Hematopoietic multipotent progenitor cell treated with erythropoietin and hydrocortisone succinate and interleukin-3 and kit ligand, for 17 days (in vitro differentiated cells): ENCODE results near the gene CRHR1.

Experiments
- DNase-seq: peaks from one replicate; pipeline ENCODE4 v3.0.0-alpha.2; 2015; ENCODE audit warnings: low spot score

The CRHR1 gene

GRCh38 chr17:45824475-45824874, 40.4 kb downstream of the CRHR1 start:
- no peak for DNase-seq

GRCh38 chr17:45824901-45825492, 40.9 kb downstream of the CRHR1 start:
- DNase-seq, result no peak

GRCh38 chr17:45825792-45826191, 41.7 kb downstream of the CRHR1 start:
- no peak for DNase-seq

DNA sequence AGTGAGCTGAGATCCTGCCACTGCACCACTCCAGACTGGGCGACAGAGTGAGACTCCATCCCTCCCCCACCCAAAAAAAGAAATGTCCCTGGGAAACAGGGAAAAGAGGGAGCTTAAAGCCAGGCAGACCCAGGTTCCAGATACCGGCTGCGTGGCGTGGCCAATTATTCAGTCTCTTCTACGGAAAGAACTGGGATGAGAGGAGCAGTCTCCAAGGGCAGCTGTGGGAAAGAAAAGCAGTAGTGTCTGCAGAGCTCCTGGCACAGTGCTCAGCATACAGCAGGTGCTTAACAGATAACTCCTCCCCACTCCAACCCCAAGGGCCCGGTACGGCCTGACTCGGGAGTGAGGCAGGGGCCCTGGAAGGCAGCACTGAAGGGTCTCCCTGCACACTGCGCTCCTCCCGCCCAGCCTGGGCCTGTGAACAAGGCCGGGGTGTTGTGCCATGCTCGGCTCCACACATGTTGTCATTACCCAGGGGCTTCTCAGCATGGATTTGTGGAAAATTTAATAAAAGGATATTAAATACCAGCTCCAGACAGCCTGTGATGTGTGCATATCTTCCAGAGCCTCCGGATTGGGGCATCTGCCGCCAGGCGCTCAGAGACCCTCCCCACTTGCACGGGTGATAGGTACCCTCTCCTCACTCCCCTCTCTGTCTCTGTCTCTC, 42.9 kb downstream of the CRHR1 start:
- no peak for DNase-seq

DNA sequence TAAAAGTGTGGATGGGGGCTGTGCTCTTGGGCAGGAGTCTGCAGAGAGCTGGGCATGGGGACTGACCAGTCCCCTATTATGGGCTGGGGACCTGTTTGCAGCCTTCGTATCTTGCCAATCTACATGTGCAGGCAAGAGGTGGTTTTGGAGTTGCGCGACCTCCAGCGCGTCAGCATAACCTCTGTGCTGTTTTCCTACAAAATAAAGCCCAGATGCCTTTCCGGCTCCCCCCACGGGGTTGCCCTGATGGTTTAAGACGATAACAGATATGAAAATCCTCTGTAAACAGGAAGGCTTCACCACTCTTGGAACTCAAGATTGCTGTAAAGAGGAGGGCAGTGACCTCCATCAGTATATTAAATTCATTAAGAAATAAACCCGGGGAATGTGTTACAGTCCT, 44.1 kb downstream of the CRHR1 start:
- DNase-seq, result no peak

DNA sequence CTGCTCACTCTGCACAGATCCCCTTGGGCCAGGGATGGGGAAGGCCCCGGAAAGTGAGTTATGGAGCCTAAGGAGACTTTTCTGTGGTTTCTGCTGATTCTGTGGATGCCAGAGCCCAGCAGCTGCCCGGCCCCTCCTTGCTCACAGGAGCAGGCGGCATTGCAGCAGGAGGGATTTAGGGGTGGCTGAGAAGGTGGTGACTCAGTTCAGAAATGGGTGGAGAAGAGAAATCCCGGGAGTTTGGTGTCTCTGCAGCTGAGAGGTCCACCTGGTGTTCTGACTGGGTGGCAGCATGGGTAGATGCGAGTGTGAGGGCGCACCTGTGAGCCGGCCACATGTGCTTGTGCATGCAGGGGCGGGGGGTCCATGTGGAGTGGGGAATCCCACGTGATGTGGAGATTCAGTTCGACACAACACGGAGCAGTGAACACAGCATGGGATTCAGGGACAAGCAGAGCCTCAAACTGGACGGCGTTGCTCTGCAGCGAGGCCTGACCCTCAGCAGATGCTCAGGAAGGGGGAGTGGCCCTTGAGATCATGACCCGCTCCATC, 44.5 kb downstream of the CRHR1 start:
- no peak for DNase-seq

GRCh38 chr17:45833920-45834319, 49.8 kb downstream of the CRHR1 start:
- no peak for DNase-seq

DNA sequence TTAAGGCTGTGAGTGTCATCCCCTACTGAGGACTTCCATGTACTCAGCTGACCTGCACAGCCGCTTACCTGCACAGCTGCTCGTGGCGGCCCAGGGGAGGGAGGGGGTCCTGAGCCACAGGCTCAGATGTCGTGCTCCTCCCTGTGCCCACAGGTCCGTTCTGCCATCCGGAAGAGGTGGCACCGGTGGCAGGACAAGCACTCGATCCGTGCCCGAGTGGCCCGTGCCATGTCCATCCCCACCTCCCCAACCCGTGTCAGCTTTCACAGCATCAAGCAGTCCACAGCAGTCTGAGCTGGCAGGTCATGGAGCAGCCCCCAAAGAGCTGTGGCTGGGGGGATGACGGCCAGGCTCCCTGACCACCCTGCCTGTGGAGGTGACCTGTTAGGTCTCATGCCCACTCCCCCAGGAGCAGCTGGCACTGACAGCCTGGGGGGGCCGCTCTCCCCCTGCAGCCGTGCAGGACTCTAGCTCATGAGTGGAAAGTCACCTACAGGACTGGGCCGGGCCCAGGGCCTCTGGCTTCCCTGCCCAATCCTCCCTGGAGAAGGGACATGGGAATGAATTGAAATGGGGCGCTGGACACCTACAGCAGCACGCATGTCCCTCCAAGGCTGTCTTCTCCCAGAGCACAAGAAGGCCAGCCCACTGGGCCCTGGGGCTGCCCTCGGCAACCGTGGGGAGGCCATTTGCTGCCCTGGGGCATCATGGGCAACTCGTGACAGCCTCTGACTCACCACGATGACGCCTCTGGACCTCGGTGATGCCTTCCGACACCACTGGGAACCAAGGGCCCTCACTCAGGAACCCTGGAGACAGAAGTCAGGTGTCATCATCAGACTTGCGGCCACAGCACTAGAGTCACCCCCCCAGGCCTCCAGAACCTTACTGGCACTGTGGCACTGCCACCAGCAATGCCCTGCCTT, 50.6 kb downstream of the CRHR1 start:
- no peak for DNase-seq

GRCh38 chr17:45835481-45835880, 51.4 kb downstream of the CRHR1 start:
- DNase-seq, result no peak

- no peak for DNase-seq
Observed at GRCh38 chr17:45836047-45837044, 52.2 kb downstream of the CRHR1 start.

- DNase-seq, result no peak
Observed at GRCh38 chr17:45837187-45837586, 53.1 kb downstream of the CRHR1 start.

- DNase-seq, result no peak
Observed at GRCh38 chr17:45837603-45838002, 53.5 kb downstream of the CRHR1 start.

GRCh38 chr17:45838751-45839295, 54.7 kb downstream of the CRHR1 start:
- no peak for DNase-seq

GRCh38 chr17:45839442-45839841, 55.3 kb downstream of the CRHR1 start:
- no peak for DNase-seq

GRCh38 chr17:45841186-45841585, 57.1 kb downstream of the CRHR1 start:
- DNase-seq, result no peak

DNA sequence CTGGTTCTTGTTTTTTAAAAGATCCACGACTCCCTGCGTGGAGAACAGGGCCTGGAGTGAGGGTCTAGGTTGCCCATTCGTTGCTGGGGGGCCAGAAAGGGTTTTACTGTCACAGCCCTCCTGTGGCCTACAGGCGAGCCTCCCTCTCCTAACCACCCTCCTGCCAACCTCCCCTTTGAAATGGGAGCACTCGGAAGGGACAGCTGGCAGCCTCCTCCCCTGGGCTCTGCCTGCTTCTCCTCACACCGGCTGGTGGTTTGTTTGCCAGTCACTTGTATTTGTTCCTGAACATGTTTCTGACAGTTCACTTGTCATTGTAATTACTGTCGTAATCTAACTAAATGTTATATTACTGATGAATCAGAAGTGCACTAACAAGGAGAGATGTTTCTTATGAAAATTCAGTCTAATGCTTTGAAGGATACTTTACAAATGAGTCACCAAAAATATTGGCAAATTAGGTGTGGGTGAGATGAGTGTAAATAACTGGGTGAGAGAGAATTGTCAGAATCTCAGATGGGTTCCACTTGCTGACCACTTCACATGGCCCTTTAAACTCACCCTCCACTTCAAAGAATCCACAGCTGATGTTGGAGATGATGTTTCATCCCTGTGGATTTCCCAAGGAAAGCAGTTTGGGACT, 57.9 kb downstream of the CRHR1 start:
- DNase-seq, result no peak

DNA sequence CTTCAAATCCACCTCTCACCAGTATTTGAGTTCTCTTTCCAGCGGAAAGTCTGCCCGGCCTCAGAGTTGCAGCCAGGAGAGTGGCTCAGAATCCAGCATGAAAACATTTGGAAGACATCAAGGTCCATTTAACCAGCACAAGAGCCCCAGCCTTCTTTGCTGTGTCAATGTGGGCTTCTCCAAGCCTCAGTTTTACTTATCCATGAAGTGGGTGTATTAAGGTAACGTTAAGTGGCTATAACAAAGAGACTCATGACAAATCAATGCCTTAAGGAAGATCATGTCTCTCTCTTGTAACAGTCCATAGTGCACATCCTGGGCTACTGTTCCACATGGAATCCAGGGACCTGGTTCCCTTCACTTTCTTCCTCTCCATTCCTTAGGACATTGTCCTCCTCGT, 59.6 kb downstream of the CRHR1 start:
- no peak for DNase-seq

DNA sequence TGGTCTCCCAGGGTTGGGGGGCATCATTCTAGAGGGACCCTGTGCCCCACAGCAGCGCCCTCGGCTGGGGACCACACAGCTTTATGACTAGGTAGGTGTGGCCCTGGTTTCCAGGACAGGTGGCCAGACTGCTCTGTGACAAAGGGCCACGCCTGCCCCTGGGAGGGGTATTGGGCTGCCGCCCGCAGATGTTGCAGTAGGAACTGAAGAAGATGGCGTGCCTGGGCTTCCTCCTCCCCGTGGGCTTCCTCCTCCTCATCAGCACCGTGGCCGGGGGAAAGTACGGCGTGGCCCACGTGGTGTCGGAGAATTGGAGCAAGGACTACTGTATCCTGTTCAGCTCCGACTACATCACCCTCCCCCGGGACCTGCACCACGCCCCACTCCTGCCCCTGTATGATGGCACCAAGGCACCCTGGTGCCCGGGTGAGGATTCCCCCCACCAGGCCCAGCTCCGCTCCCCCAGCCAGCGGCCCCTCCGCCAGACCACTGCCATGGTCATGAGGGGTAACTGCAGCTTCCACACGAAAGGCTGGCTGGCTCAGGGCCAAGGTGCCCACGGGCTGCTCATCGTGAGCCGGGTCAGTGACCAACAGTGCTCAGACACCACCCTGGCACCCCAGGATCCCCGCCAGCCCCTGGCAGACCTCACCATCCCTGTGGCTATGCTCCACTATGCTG, 60.7 kb downstream of the CRHR1 start, which contains the start of gene SPPL2C:
Gene SPPL2C (plus strand): TSS at position 187 of the 681 bp plus-strand sequence. CDS start 26 bp downstream, at position 213.
- no peak for DNase-seq

DNA sequence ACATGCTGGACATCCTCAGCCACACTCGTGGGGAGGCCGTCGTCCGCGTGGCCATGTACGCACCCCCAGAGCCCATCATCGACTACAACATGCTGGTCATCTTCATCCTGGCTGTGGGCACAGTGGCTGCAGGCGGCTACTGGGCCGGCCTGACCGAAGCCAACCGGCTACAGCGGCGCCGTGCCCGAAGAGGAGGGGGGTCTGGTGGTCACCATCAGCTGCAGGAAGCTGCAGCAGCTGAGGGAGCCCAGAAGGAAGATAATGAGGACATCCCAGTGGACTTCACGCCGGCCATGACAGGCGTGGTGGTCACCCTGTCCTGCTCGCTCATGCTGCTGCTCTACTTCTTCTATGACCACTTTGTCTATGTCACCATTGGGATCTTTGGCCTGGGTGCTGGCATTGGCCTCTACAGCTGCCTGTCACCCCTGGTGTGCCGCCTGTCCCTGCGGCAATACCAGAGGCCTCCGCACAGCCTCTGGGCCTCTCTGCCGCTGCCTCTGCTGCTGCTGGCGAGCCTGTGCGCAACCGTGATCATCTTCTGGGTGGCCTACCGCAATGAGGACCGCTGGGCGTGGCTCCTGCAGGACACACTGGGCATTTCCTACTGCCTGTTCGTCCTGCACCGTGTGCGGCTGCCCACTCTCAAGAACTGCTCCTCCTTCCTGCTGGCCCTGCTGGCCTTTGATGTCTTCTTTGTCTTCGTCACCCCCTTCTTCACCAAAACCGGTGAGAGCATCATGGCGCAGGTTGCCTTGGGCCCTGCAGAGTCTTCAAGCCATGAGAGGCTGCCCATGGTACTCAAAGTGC, 61.5 kb downstream of the CRHR1 start:
- no peak for DNase-seq
